H9 (cell line): ENCODE measurements around the gene TMEM271. TPM values are rescaled to one million over a fixed set of nuclear protein-coding genes. Genes with fewer than 3 reads are reported as not detected.

ENCODE experiments used
- DNase-seq: peaks from one replicate; pipeline ENCODE4 v3.0.0-alpha.2; 2017
- H2AFZ ChIP-seq: one replicate; pipeline ENCODE4 v1.6.1; 2013; ENCODE audit warnings: mild to moderate bottlenecking, low read length, control low read depth, moderate library complexity
- H2AK5ac ChIP-seq: 2 replicates; pipeline ENCODE4 v1.6.1; 2013; ENCODE audit warnings: low read length, control low read depth, mixed read lengths; ENCODE audit not compliant: insufficient read length
- H2BK120ac ChIP-seq: one replicate; pipeline ENCODE4 v1.6.1; 2013; ENCODE audit warnings: low read depth, mild to moderate bottlenecking, low read length, control low read depth, inconsistent platforms; ENCODE audit not compliant: poor library complexity, severe bottlenecking
- H2BK12ac ChIP-seq: 2 replicates; pipeline ENCODE4 v1.6.1; 2013; ENCODE audit warnings: low read length, control low read depth, mixed read lengths, low read depth; ENCODE audit not compliant: insufficient read length
- H2BK15ac ChIP-seq: 2 replicates; pipeline ENCODE4 v1.6.1; 2013; ENCODE audit warnings: low read depth, low read length, control low read depth
- H2BK20ac ChIP-seq: one replicate; pipeline ENCODE4 v1.6.1; 2013; ENCODE audit warnings: low read depth, mild to moderate bottlenecking, low read length, control low read depth, inconsistent platforms; ENCODE audit not compliant: poor library complexity, severe bottlenecking
- H2BK5ac ChIP-seq: 2 replicates; pipeline ENCODE4 v1.6.1; 2013; ENCODE audit warnings: low read length, control low read depth, mixed read lengths; ENCODE audit not compliant: insufficient read length
- H3K14ac ChIP-seq: 2 replicates; pipeline ENCODE4 v1.6.1; 2013; ENCODE audit warnings: low read length, control low read depth; ENCODE audit not compliant: insufficient read depth
- H3K18ac ChIP-seq: 2 replicates; pipeline ENCODE4 v1.6.1; 2013; ENCODE audit warnings: low read depth, mild to moderate bottlenecking, mixed read lengths, low read length, control low read depth; ENCODE audit not compliant: insufficient read length
- H3K23ac ChIP-seq: 2 replicates; pipeline ENCODE4 v1.6.1; 2013; ENCODE audit warnings: low read length, control low read depth, mixed read lengths, low read depth; ENCODE audit not compliant: insufficient read length
- H3K23me2 ChIP-seq: 2 replicates; pipeline ENCODE4 v1.6.1; 2013; ENCODE audit warnings: low read depth, mild to moderate bottlenecking, mixed read lengths, low read length, control low read depth; ENCODE audit not compliant: insufficient read length, poor library complexity, severe bottlenecking
- H3K27ac ChIP-seq: 2 replicates; pipeline ENCODE4 v1.5.1; 2013; ENCODE audit warnings: low read length, control low read depth, mixed read lengths, low read depth; ENCODE audit not compliant: insufficient read length
- H3K27me3 ChIP-seq: 2 replicates; pipeline ENCODE4 v1.6.1; 2013; ENCODE audit warnings: low read length, control low read depth, inconsistent platforms; ENCODE audit not compliant: insufficient read depth
- H3K4ac ChIP-seq: 2 replicates; pipeline ENCODE4 v1.6.1; 2013; ENCODE audit warnings: low read depth, mild to moderate bottlenecking, control low read depth, inconsistent platforms, low read length, moderate library complexity
- H3K4me1 ChIP-seq: 2 replicates; pipeline ENCODE4 v1.6.1; 2013; ENCODE audit warnings: low read length, control low read depth, inconsistent platforms; ENCODE audit not compliant: insufficient read depth
- H3K4me2 ChIP-seq: 2 replicates; pipeline ENCODE4 v1.6.1; 2013; ENCODE audit warnings: low read length, control low read depth, mixed read lengths; ENCODE audit not compliant: insufficient read length, insufficient read depth
- H3K56ac ChIP-seq: 2 replicates; pipeline ENCODE4 v1.6.1; 2013; ENCODE audit warnings: low read depth, mild to moderate bottlenecking, mixed read lengths, low read length, control low read depth; ENCODE audit not compliant: insufficient read length
- H3K79me1 ChIP-seq: 2 replicates; pipeline ENCODE4 v1.6.1; 2013; ENCODE audit warnings: low read depth, mild to moderate bottlenecking, moderate library complexity, low read length, control low read depth, inconsistent platforms; ENCODE audit not compliant: insufficient read depth, poor library complexity, severe bottlenecking
- H3K79me2 ChIP-seq: 2 replicates; pipeline ENCODE4 v1.6.1; 2013; ENCODE audit warnings: low read length, control low read depth, inconsistent platforms; ENCODE audit not compliant: insufficient read depth
- H3K9ac ChIP-seq: 2 replicates; pipeline ENCODE4 v1.6.1; 2013; ENCODE audit warnings: low read length, control low read depth, mixed read lengths; ENCODE audit not compliant: insufficient read length; ENCODE audit errors: extremely low read depth
- H3K9me3 ChIP-seq: one replicate; pipeline ENCODE4 v1.6.1; 2013; ENCODE audit warnings: low read depth, low read length, inconsistent platforms; ENCODE audit not compliant: control insufficient read depth
- H3T11ph ChIP-seq: one replicate; pipeline ENCODE4 v1.6.1; 2013; ENCODE audit warnings: mild to moderate bottlenecking, low read length, control low read depth, inconsistent platforms
- H4K20me1 ChIP-seq: one replicate; pipeline ENCODE4 v1.6.1; 2013; ENCODE audit not compliant: control insufficient read depth, insufficient read length, insufficient read depth
- H4K5ac ChIP-seq: 2 replicates; pipeline ENCODE4 v1.6.1; 2013; ENCODE audit warnings: low read depth, mild to moderate bottlenecking, mixed read lengths, low read length, control low read depth; ENCODE audit not compliant: insufficient read length
- H4K8ac ChIP-seq: replicated peaks from 2 replicates; pipeline ENCODE4 v1.6.1; 2013; ENCODE audit warnings: low read length, control low read depth, mixed read lengths, low read depth; ENCODE audit not compliant: insufficient read length
- H4K91ac ChIP-seq: 2 replicates; pipeline ENCODE4 v1.6.1; 2013; ENCODE audit warnings: low read depth, mild to moderate bottlenecking, moderate library complexity, mixed read lengths, low read length, control low read depth; ENCODE audit not compliant: insufficient read length
- H3K27ac Mint-ChIP-seq, 3 experiments: 2 replicates in 2 of 3; 3 replicates in 1 of 3; pipeline ENCODE4 v1.8.0; 2020 to 2021; ENCODE audit warnings: mixed read lengths in 3 of 3, mild to moderate bottlenecking in 1 of 3, moderate library complexity in 1 of 3
- H3K27me3 Mint-ChIP-seq: 2 replicates; pipeline ENCODE4 v1.8.0; 2021; ENCODE audit warnings: low read depth, mild to moderate bottlenecking, moderate library complexity, mixed read lengths
- H3K36me3 Mint-ChIP-seq, 3 experiments: 2 replicates in 2 of 3; 3 replicates in 1 of 3; pipeline ENCODE4 v1.8.0; 2020 to 2021; ENCODE audit warnings: low read depth in 3 of 3, mixed read lengths in 3 of 3; ENCODE audit not compliant: insufficient read depth in 1 of 3
- H3K4me1 Mint-ChIP-seq, 2 experiments: 2 replicates each; pipeline ENCODE4 v1.8.0; 2020; ENCODE audit warnings: mixed read lengths in 2 of 2
- H3K4me3 Mint-ChIP-seq, 2 experiments: 2 replicates in 1 of 2; 3 replicates in 1 of 2; pipeline ENCODE4 v1.8.0; 2020 to 2021; ENCODE audit warnings: mild to moderate bottlenecking in 2 of 2, mixed read lengths in 2 of 2, moderate library complexity in 1 of 2
- H3K9me3 Mint-ChIP-seq, 2 experiments: 2 replicates in 1 of 2; 3 replicates in 1 of 2; pipeline ENCODE4 v1.8.0; 2020; ENCODE audit warnings: mild to moderate bottlenecking in 2 of 2, mixed read lengths in 2 of 2, moderate library complexity in 1 of 2
- CTCF ChIP-seq: fragments of 200-600 bp; sonication (generic); conservative IDR thresholded peaks from 3 replicates; pipeline ENCODE4 v1.8.0; 2021; ENCODE audit warnings: antibody characterized with exemption, mild to moderate bottlenecking
- WGBS: extraction: QIAGEN DNeasy Blood & Tissue Kit; methylation state at CpG from one replicate; pipeline ENCODE4 v1.1.7; 2013; ENCODE audit warnings: missing lambda C conversion rate, low lambda C conversion rate, mixed read lengths; ENCODE audit not compliant: insufficient read length; ENCODE audit errors: extremely low coverage; 5-methylcytosine and 5-hydroxymethylcytosine counted together
- total RNA-seq: library from RNA; stranded (reverse); gene quantifications from 2 replicates; pipeline ENCODE4 v1.2.1, GENCODE V29; 2021

The TMEM271 gene
- total RNA-seq, 1 experiment from 2014 or later = 0.09 TPM

GRCh38 chr4:568962-569361, 7.1 kb downstream of the TMEM271 start:
- no peak overlapping the region for H3T11ph ChIP-seq
- no peaks in the 10 kb centered on the region for H3K4me1 Mint-ChIP-seq
- no peak overlapping the region for H4K5ac ChIP-seq
- H3K27ac ChIP-seq = no peak overlapping the region
- DNase-seq = no peak
- TF ChIP-seq CTCF = no peak
- no peak overlapping the region for H3K23ac ChIP-seq
- H4K20me1 ChIP-seq = no peaks in the 10 kb centered on the region
- no peak overlapping the region for H3K4me3 Mint-ChIP-seq
- no peak overlapping the region for H2BK5ac ChIP-seq
- H2BK20ac ChIP-seq = no peak overlapping the region
- no peak overlapping the region for H3K27ac Mint-ChIP-seq
- peaks cover 26 to 28% of the 10 kb centered on the region in 2 experiments for H3K9me3 Mint-ChIP-seq
- WGBS = no CpG with 5 or more reads among the region's 5 CpGs
- H3K9me3 ChIP-seq = no peaks in the 10 kb centered on the region
- no peaks in the 10 kb centered on the region for H3K4me1 ChIP-seq
- H3K4me2 ChIP-seq = no peak overlapping the region
- peaks cover 59% of the 10 kb centered on the region for H3K27me3 Mint-ChIP-seq
- no peak overlapping the region for H3K56ac ChIP-seq
- no peak overlapping the region for H2BK15ac ChIP-seq
- no peaks in the 10 kb centered on the region for H3K79me1 ChIP-seq
- no peak overlapping the region for H2AFZ ChIP-seq
- no peak overlapping the region for H3K4ac ChIP-seq
- no peak overlapping the region for H2BK120ac ChIP-seq
- no peak overlapping the region for H2AK5ac ChIP-seq
- H4K91ac ChIP-seq = no peak overlapping the region
- no peak overlapping the region for H3K18ac ChIP-seq
- H4K8ac ChIP-seq = no peak overlapping the region
- H3K9ac ChIP-seq = no peak overlapping the region
- H3K23me2 ChIP-seq = no peaks in the 10 kb centered on the region
- no peaks in the 10 kb centered on the region for H3K79me2 ChIP-seq
- H3K36me3 Mint-ChIP-seq = peaks cover 0 to 9% (median 0%) of the 10 kb centered on the region in 3 experiments; a peak in 1 of 7 replicates
- no peak overlapping the region for H3K14ac ChIP-seq
- H2BK12ac ChIP-seq = no peak overlapping the region
- peaks cover 20% of the 10 kb centered on the region for H3K27me3 ChIP-seq
